Testis (tissue), 2 donors: ENCODE results near the gene VPS13C.
A peak's percentile ranks its signal among the peaks of the same experiment; 100 is the strongest.

Source experiments
- POLR2A ChIP-seq: fragments of 450-650 bp; IDR thresholded peaks from one replicate; pipeline ENCODE4 v1.6.1; 2017; ENCODE audit warnings: antibody characterized with exemption, mild to moderate bottlenecking, moderate library complexity
- TF ChIP-seq, protein P1 (sequence below), 3 experiments: fragments of 450-650 bp in 2 of 3; fragments of 200-600 bp in 1 of 3; sonication (generic) in 1 of 3; IDR thresholded peaks; one replicate each; pipeline ENCODE4 v1.5.1; 2016 to 2019; ENCODE audit warnings: antibody characterized with exemption in 3 of 3, mild to moderate bottlenecking in 2 of 3, moderate library complexity in 1 of 3

DNA sequence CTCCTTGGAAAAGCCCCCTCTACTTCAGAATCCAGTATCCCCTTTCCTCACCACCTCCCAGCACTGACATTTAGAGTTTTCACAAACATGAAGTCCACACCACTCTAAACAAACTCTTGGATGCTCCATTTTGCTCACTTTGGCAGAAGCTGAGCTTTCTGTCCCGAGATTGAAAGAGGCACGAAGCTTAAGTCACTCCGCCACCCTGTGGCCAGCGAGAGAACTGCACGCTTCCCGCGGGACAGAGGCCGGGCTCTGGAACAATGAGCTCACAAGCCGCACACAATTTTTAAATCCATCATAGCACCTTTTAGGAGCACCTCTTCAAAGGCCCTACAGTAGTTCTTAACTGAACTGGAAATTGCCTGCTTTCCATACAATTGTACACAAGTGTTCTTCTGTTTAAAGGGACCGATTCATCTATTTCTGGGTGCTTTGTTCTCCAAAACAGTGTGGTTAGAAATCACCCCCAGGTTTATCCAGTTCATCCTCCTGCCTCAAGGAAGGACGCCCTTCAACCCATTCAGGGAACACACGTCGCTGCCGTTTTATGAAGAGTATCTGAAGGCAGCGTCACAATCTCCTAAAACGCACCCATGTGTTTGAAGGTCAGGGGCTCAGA, 226.1 kb downstream of the VPS13C start:
- TF ChIP-seq, protein P1, sequence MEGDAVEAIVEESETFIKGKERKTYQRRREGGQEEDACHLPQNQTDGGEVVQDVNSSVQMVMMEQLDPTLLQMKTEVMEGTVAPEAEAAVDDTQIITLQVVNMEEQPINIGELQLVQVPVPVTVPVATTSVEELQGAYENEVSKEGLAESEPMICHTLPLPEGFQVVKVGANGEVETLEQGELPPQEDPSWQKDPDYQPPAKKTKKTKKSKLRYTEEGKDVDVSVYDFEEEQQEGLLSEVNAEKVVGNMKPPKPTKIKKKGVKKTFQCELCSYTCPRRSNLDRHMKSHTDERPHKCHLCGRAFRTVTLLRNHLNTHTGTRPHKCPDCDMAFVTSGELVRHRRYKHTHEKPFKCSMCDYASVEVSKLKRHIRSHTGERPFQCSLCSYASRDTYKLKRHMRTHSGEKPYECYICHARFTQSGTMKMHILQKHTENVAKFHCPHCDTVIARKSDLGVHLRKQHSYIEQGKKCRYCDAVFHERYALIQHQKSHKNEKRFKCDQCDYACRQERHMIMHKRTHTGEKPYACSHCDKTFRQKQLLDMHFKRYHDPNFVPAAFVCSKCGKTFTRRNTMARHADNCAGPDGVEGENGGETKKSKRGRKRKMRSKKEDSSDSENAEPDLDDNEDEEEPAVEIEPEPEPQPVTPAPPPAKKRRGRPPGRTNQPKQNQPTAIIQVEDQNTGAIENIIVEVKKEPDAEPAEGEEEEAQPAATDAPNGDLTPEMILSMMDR (IDR thresholded peaks at IDR 0.05), result peak; percentile 95 to 99 (median 96)
- no peak for TF ChIP-seq POLR2A
